H9 (cell line): ENCODE results near the gene SLC6A7. TPM values are rescaled to one million over a fixed set of nuclear protein-coding genes. Genes with fewer than 3 reads are reported as not detected.

ENCODE experiments used
- DNase-seq: peaks from one replicate; pipeline ENCODE4 v3.0.0-alpha.2; 2017
- H2AFZ ChIP-seq: one replicate; pipeline ENCODE4 v1.6.1; 2013; ENCODE audit warnings: mild to moderate bottlenecking, low read length, control low read depth, moderate library complexity
- H2AK5ac ChIP-seq: 2 replicates; pipeline ENCODE4 v1.6.1; 2013; ENCODE audit warnings: low read length, control low read depth, mixed read lengths; ENCODE audit not compliant: insufficient read length
- H2BK120ac ChIP-seq: one replicate; pipeline ENCODE4 v1.6.1; 2013; ENCODE audit warnings: low read depth, mild to moderate bottlenecking, low read length, control low read depth, inconsistent platforms; ENCODE audit not compliant: poor library complexity, severe bottlenecking
- H2BK12ac ChIP-seq: 2 replicates; pipeline ENCODE4 v1.6.1; 2013; ENCODE audit warnings: low read length, control low read depth, mixed read lengths, low read depth; ENCODE audit not compliant: insufficient read length
- H2BK15ac ChIP-seq: 2 replicates; pipeline ENCODE4 v1.6.1; 2013; ENCODE audit warnings: low read depth, low read length, control low read depth
- H2BK20ac ChIP-seq: one replicate; pipeline ENCODE4 v1.6.1; 2013; ENCODE audit warnings: low read depth, mild to moderate bottlenecking, low read length, control low read depth, inconsistent platforms; ENCODE audit not compliant: poor library complexity, severe bottlenecking
- H2BK5ac ChIP-seq: 2 replicates; pipeline ENCODE4 v1.6.1; 2013; ENCODE audit warnings: low read length, control low read depth, mixed read lengths; ENCODE audit not compliant: insufficient read length
- H3K14ac ChIP-seq: 2 replicates; pipeline ENCODE4 v1.6.1; 2013; ENCODE audit warnings: low read length, control low read depth; ENCODE audit not compliant: insufficient read depth
- H3K18ac ChIP-seq: 2 replicates; pipeline ENCODE4 v1.6.1; 2013; ENCODE audit warnings: low read depth, mild to moderate bottlenecking, mixed read lengths, low read length, control low read depth; ENCODE audit not compliant: insufficient read length
- H3K23ac ChIP-seq: 2 replicates; pipeline ENCODE4 v1.6.1; 2013; ENCODE audit warnings: low read length, control low read depth, mixed read lengths, low read depth; ENCODE audit not compliant: insufficient read length
- H3K23me2 ChIP-seq: 2 replicates; pipeline ENCODE4 v1.6.1; 2013; ENCODE audit warnings: low read depth, mild to moderate bottlenecking, mixed read lengths, low read length, control low read depth; ENCODE audit not compliant: insufficient read length, poor library complexity, severe bottlenecking
- H3K27ac ChIP-seq: 2 replicates; pipeline ENCODE4 v1.5.1; 2013; ENCODE audit warnings: low read length, control low read depth, mixed read lengths, low read depth; ENCODE audit not compliant: insufficient read length
- H3K27me3 ChIP-seq: 2 replicates; pipeline ENCODE4 v1.6.1; 2013; ENCODE audit warnings: low read length, control low read depth, inconsistent platforms; ENCODE audit not compliant: insufficient read depth
- H3K4ac ChIP-seq: 2 replicates; pipeline ENCODE4 v1.6.1; 2013; ENCODE audit warnings: low read depth, mild to moderate bottlenecking, control low read depth, inconsistent platforms, low read length, moderate library complexity
- H3K4me1 ChIP-seq: 2 replicates; pipeline ENCODE4 v1.6.1; 2013; ENCODE audit warnings: low read length, control low read depth, inconsistent platforms; ENCODE audit not compliant: insufficient read depth
- H3K4me2 ChIP-seq: 2 replicates; pipeline ENCODE4 v1.6.1; 2013; ENCODE audit warnings: low read length, control low read depth, mixed read lengths; ENCODE audit not compliant: insufficient read length, insufficient read depth
- H3K56ac ChIP-seq: 2 replicates; pipeline ENCODE4 v1.6.1; 2013; ENCODE audit warnings: low read depth, mild to moderate bottlenecking, mixed read lengths, low read length, control low read depth; ENCODE audit not compliant: insufficient read length
- H3K79me1 ChIP-seq: 2 replicates; pipeline ENCODE4 v1.6.1; 2013; ENCODE audit warnings: low read depth, mild to moderate bottlenecking, moderate library complexity, low read length, control low read depth, inconsistent platforms; ENCODE audit not compliant: insufficient read depth, poor library complexity, severe bottlenecking
- H3K79me2 ChIP-seq: 2 replicates; pipeline ENCODE4 v1.6.1; 2013; ENCODE audit warnings: low read length, control low read depth, inconsistent platforms; ENCODE audit not compliant: insufficient read depth
- H3K9ac ChIP-seq: 2 replicates; pipeline ENCODE4 v1.6.1; 2013; ENCODE audit warnings: low read length, control low read depth, mixed read lengths; ENCODE audit not compliant: insufficient read length; ENCODE audit errors: extremely low read depth
- H3K9me3 ChIP-seq: one replicate; pipeline ENCODE4 v1.6.1; 2013; ENCODE audit warnings: low read depth, low read length, inconsistent platforms; ENCODE audit not compliant: control insufficient read depth
- H3T11ph ChIP-seq: one replicate; pipeline ENCODE4 v1.6.1; 2013; ENCODE audit warnings: mild to moderate bottlenecking, low read length, control low read depth, inconsistent platforms
- H4K20me1 ChIP-seq: one replicate; pipeline ENCODE4 v1.6.1; 2013; ENCODE audit not compliant: control insufficient read depth, insufficient read length, insufficient read depth
- H4K5ac ChIP-seq: 2 replicates; pipeline ENCODE4 v1.6.1; 2013; ENCODE audit warnings: low read depth, mild to moderate bottlenecking, mixed read lengths, low read length, control low read depth; ENCODE audit not compliant: insufficient read length
- H4K8ac ChIP-seq: replicated peaks from 2 replicates; pipeline ENCODE4 v1.6.1; 2013; ENCODE audit warnings: low read length, control low read depth, mixed read lengths, low read depth; ENCODE audit not compliant: insufficient read length
- H4K91ac ChIP-seq: 2 replicates; pipeline ENCODE4 v1.6.1; 2013; ENCODE audit warnings: low read depth, mild to moderate bottlenecking, moderate library complexity, mixed read lengths, low read length, control low read depth; ENCODE audit not compliant: insufficient read length
- H3K27ac Mint-ChIP-seq, 3 experiments: 2 replicates in 2 of 3; 3 replicates in 1 of 3; pipeline ENCODE4 v1.8.0; 2020 to 2021; ENCODE audit warnings: mixed read lengths in 3 of 3, mild to moderate bottlenecking in 1 of 3, moderate library complexity in 1 of 3
- H3K27me3 Mint-ChIP-seq: 2 replicates; pipeline ENCODE4 v1.8.0; 2021; ENCODE audit warnings: low read depth, mild to moderate bottlenecking, moderate library complexity, mixed read lengths
- H3K36me3 Mint-ChIP-seq, 3 experiments: 2 replicates in 2 of 3; 3 replicates in 1 of 3; pipeline ENCODE4 v1.8.0; 2020 to 2021; ENCODE audit warnings: low read depth in 3 of 3, mixed read lengths in 3 of 3; ENCODE audit not compliant: insufficient read depth in 1 of 3
- H3K4me1 Mint-ChIP-seq, 2 experiments: 2 replicates each; pipeline ENCODE4 v1.8.0; 2020; ENCODE audit warnings: mixed read lengths in 2 of 2
- H3K4me3 Mint-ChIP-seq, 2 experiments: 2 replicates in 1 of 2; 3 replicates in 1 of 2; pipeline ENCODE4 v1.8.0; 2020 to 2021; ENCODE audit warnings: mild to moderate bottlenecking in 2 of 2, mixed read lengths in 2 of 2, moderate library complexity in 1 of 2
- H3K9me3 Mint-ChIP-seq, 2 experiments: 2 replicates in 1 of 2; 3 replicates in 1 of 2; pipeline ENCODE4 v1.8.0; 2020; ENCODE audit warnings: mild to moderate bottlenecking in 2 of 2, mixed read lengths in 2 of 2, moderate library complexity in 1 of 2
- CTCF ChIP-seq: fragments of 200-600 bp; sonication (generic); conservative IDR thresholded peaks from 3 replicates; pipeline ENCODE4 v1.8.0; 2021; ENCODE audit warnings: antibody characterized with exemption, mild to moderate bottlenecking
- WGBS: extraction: QIAGEN DNeasy Blood & Tissue Kit; methylation state at CpG from one replicate; pipeline ENCODE4 v1.1.7; 2013; ENCODE audit warnings: missing lambda C conversion rate, low lambda C conversion rate, mixed read lengths; ENCODE audit not compliant: insufficient read length; ENCODE audit errors: extremely low coverage; 5-methylcytosine and 5-hydroxymethylcytosine counted together
- total RNA-seq: library from RNA; stranded (reverse); gene quantifications from 2 replicates; pipeline ENCODE4 v1.2.1, GENCODE V29; 2021

Gene SLC6A7
- total RNA-seq, 1 experiment from 2014 or later: not detected

DNA sequence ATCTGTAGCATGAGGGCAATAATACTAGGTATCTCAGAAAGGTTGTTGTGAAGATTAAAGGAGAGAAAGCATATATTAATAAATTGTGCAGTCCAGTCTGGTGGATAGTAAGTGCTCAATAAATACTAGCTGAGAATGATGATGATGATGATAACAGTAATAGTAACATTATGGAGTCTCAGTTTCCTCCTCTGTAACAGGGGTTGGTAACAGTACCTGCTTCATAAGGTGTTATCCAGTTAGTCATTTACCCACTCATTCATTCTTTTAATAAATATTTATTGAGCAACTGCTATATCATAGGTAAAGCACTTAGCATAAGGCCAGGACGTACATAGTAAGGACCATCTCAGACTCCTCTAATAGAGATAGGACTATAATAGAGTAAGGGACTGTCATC, 7.6 kb downstream of the SLC6A7 start:
- no peak overlapping the region for H2AK5ac ChIP-seq
- Mint-ChIP-seq H3K36me3 (no peaks in the 10 kb centered on the region), H3K4me3 (no peak overlapping the region), H3K27ac (no peak overlapping the region), H3K4me1 (no peaks in the 10 kb centered on the region; a peak in 1 of 4 replicates), H3K9me3 (no peaks in the 10 kb centered on the region; a peak in 1 of 5 replicates), H3K27me3 (peaks cover 79% of the 10 kb centered on the region)
- no peak overlapping the region for H2BK20ac ChIP-seq
- no peak overlapping the region for H4K91ac ChIP-seq
- no peaks in the 10 kb centered on the region for H4K20me1 ChIP-seq
- H3K14ac ChIP-seq: no peak overlapping the region
- no peak overlapping the region for H2BK120ac ChIP-seq
- no peak overlapping the region for H3K9ac ChIP-seq
- H2BK12ac ChIP-seq: no peak overlapping the region
- no peaks in the 10 kb centered on the region for H3K23me2 ChIP-seq
- H3K4ac ChIP-seq: no peak overlapping the region
- no peak overlapping the region for H3K27ac ChIP-seq
- no peak overlapping the region for H3K23ac ChIP-seq
- H2BK15ac ChIP-seq: no peak overlapping the region
- no peaks in the 10 kb centered on the region for H3K79me1 ChIP-seq
- no CpG with 5 or more reads among the region's 1 CpG for whole genome bisulfite sequencing
- DNase-seq: no peak
- no peak for TF ChIP-seq CTCF
- no peak overlapping the region for H4K8ac ChIP-seq
- H3K9me3 ChIP-seq: no peaks in the 10 kb centered on the region
- no peaks in the 10 kb centered on the region for H3K4me1 ChIP-seq
- no peak overlapping the region for H2BK5ac ChIP-seq
- no peak overlapping the region for H3K56ac ChIP-seq
- H3T11ph ChIP-seq: no peak overlapping the region
- H3K79me2 ChIP-seq: no peaks in the 10 kb centered on the region
- H3K4me2 ChIP-seq: no peak overlapping the region
- no peak overlapping the region for H4K5ac ChIP-seq
- H2AFZ ChIP-seq: no peak overlapping the region
- peaks cover 3% of the 10 kb centered on the region; the same call in 1 of the 2 replicates for H3K27me3 ChIP-seq
- H3K18ac ChIP-seq: no peak overlapping the region
